D341Med (cell line): ENCODE results near the gene SERPINA5.

Experiments
- DNase-seq: peaks from one replicate; pipeline ENCODE4 v3.0.0; 2012; ENCODE audit warnings: low spot score

Gene SERPINA5, protein sequence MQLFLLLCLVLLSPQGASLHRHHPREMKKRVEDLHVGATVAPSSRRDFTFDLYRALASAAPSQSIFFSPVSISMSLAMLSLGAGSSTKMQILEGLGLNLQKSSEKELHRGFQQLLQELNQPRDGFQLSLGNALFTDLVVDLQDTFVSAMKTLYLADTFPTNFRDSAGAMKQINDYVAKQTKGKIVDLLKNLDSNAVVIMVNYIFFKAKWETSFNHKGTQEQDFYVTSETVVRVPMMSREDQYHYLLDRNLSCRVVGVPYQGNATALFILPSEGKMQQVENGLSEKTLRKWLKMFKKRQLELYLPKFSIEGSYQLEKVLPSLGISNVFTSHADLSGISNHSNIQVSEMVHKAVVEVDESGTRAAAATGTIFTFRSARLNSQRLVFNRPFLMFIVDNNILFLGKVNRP

GRCh38 chr14:94581127-94581999 is at the start of gene SERPINA5:
Gene SERPINA5 (plus strand): TSS chr14:94581426. CDS start chr14:94587363, 5,937 bp downstream.
- DNase-seq = no peak

- DNase-seq = no peak
Observed at GRCh38 chr14:94532447-94532846, 48.8 kb upstream of the SERPINA5 start.

- DNase-seq = no peak
Observed at GRCh38 chr14:94535506-94535905, 45.7 kb upstream of the SERPINA5 start.

DNA sequence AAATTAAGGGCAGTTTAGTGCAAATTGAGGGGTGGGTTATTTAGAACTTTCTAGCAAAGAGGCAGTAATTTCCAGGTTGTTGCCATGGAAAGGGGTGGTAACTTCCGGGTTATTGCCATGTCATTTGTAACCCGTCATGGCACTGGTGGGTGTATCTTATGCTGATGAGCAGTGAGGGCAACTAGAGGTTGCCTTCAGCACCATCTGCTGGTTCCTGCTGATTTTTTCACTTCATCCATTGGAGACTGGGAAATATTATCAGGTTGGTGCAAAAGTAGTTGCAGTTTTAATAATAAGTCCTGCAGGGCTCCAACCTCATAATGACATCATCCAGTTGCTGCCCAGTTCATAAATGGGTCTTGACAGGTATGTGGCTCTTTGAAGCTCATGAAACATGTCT is 44.4 kb upstream of the SERPINA5 start:
- no peak for DNase-seq

- no peak for DNase-seq
Observed at GRCh38 chr14:94538070-94538740, 43.0 kb upstream of the SERPINA5 start.

DNA sequence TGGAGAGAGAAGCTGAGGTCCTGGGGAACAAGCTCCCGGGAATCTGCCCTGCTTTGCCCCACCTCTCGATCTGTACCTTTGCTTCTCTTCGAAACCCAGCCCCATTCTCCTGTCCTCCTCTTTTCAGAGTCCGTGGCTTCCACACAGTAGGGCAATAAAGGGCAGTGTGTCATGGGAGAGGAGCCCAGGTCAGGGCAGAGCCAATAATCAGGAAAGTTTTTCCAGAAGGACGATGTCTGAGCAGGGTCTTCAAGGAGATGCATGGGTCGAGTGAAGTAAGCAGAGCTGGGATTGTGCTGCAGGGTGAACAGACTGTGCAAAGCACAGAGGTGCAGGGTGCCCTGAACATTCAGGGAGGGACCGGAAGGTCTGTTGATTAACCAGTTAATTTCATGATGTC is 42.0 kb upstream of the SERPINA5 start:
- no peak for DNase-seq

DNA sequence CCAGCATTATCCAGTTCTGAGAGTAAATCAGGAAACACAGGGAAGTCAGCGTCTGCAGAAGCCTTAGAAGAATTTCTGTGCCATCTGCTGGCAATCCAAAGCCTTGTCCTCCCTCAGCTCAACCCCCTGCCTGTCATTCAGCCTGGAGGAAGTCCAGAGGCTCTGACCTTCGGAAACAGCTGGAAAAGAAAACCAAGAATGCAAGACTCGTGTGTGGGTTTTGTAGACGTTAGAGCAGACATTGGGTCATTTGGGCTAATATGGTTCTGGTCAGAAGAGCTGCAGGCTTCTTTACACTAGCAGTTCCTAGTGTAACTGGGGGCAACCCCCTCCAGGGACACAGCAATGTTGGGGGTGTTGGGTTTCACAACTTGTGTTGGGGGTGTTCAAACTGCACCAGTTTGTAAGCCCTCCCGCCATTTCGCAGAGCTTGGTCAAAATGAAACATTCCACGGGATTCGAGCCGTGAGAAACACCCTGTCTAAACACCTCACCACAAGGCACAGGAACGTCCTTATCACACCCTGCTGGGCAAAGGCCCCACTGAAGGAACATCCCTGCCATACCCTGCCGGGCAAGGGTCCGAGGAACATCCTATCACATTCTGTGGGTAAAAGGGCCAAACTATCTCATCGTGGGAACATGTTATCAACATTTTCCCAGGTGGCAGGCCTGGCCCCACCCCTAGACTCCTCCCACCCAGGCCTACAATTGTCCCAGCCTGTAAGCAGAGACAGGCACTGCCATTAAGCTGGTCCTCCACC is 41.0 kb upstream of the SERPINA5 start:
- no peak for DNase-seq

DNA sequence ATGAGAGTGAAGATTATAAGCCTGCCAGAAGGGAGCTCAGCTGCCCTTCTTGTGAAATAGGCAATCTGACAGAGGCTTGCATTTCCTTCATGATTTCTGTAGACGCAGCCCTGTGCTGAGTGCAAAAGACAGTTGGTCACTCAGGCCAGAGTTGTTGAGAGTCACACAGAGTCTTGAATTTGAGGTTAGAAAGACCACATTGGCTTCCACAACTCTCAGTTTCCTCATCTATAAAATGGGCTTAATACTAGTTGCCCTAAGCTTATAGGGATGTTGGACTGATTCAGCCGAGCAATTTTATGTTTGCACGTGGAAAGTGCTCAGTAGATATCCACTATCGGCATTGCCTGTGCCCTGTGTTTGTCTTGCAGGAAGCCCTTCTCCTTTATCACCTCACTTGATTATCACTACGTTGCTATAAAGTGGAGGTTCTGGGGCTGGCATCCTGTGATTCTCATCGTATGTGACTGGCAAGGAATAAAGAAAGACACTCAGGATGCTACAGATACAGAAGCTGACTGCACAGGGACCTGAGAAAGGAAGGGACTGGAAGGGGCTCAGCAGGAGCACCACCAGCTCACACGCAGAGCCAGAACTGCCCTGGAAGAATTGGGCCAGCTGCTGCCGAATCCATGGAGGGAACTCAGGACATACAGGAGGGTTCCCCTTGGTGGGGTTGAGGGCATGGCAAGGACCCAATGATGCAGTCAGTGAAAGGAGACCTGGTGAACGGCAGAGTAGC is 39.8 kb upstream of the SERPINA5 start:
- no peak for DNase-seq

- DNase-seq = no peak
Observed at GRCh38 chr14:94542111-94542810, 39.0 kb upstream of the SERPINA5 start.

- DNase-seq = no peak
Observed at GRCh38 chr14:94542811-94543440, 38.3 kb upstream of the SERPINA5 start.

GRCh38 chr14:94543449-94544124 is 37.6 kb upstream of the SERPINA5 start:
- DNase-seq = no peak

GRCh38 chr14:94544726-94545125 is 36.5 kb upstream of the SERPINA5 start:
- no peak for DNase-seq

GRCh38 chr14:94545131-94545841 is 35.9 kb upstream of the SERPINA5 start:
- no peak for DNase-seq

DNA sequence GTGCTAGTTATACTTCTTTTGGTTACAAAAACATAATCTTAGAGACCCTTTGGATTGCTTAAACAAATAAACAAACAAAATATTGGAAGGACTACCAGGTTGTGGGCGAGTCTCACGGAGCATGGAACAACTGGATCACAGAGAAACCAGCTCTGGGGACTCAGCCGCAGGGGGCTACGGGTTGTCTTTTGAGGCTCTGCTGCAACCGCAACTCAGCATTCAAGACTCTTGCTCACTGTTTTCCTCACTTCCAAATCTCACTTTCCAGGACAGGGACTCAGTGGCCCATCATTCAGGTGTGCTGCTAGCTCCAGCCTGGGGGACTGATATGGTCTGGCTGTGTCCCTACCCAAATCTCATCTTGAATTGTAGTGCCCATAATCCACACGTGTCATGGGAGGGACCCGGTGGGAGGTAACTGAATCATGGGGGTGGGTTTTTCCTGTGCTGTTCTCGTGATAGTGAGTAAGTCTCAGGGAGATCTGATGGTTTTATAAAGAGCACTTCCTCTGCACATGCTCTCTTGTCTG is 34.0 kb upstream of the SERPINA5 start:
- DNase-seq = no peak

DNA sequence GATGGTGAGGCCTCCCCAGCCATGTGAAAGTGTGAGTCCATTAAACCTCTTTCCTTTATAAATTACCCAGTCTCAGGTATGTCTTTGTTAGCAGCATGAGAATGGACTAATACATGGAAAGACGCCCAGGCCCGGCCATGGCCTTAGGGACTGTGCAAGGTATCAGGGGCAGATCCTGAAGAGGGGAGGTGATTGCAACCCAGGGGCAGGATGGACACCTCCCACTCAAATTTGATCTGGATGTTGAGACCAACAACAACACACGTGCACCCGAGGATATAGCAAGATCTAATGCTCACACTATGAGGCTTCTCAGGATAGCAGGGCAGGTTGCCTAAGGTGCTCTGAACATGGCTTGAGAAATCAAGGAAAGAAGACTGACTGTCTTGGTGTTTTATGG is 33.5 kb upstream of the SERPINA5 start:
- DNase-seq = no peak

DNA sequence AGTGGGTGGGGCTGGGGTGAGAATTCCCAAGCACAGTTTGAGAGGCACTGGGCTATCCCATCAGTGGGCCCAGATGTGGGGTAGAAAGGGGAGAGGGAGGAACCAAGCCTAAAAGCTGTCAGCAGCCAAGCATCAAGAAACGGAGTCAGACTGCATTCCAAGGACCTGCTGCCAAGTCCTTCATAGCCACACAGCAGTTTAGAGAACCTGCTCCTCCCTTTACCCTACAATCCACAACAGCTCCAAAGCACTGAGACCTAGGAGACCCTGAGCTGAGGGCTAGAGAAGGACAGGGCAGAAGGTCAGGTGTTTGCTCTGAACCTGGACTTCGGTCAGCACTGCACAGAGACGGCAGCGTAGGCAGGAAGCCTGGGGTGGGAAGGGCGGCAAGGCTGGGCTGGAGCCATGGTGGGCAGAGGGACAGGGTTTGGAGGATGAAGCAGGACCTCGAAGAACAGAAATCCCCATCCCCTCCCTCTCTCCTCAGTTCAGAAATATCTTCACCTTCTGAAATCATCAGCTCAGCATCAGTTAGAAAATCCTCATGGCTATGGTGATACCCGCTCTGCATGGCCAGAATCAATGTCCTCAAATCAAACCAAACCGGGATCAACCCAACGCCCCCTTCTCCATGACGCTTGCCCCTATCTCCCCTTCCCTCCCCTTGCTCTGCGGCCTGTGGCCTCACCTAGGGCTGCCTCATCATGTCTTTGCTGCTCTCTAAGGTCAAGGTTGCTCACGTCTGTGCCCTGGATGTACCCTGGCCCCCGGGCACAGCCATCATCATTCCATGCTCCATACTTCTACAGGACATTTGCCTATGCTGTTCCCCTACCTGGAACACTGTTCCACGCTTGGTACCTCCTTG is 32.9 kb upstream of the SERPINA5 start:
- no peak for DNase-seq
